Type B pancreatic cell (in vitro differentiated cells): Measurements from ENCODE around the gene AHDC1. TPM values are rescaled to one million over a fixed set of nuclear protein-coding genes. Genes with fewer than 3 reads are reported as not detected.

Experiments
- DNase-seq: peaks from one replicate; pipeline ENCODE4 v3.0.0; 2021; ENCODE audit warnings: mixed read lengths; ENCODE audit not compliant: unreplicated experiment; ENCODE audit errors: extremely low spot score
- H3K27ac Mint-ChIP-seq: 2 replicates; pipeline ENCODE4 v1.8.0; 2021; ENCODE audit warnings: mild to moderate bottlenecking, mixed read lengths
- H3K27me3 Mint-ChIP-seq: 2 replicates; pipeline ENCODE4 v1.8.0; 2021; ENCODE audit warnings: mixed read lengths
- H3K36me3 Mint-ChIP-seq: 2 replicates; pipeline ENCODE4 v1.8.0; 2021; ENCODE audit warnings: mixed read lengths
- H3K4me1 Mint-ChIP-seq: one replicate; pipeline ENCODE4 v1.8.0; 2021; ENCODE audit warnings: mixed read lengths; ENCODE audit not compliant: unreplicated experiment
- H3K4me3 Mint-ChIP-seq: 2 replicates; pipeline ENCODE4 v1.8.0; 2021; ENCODE audit warnings: mild to moderate bottlenecking, mixed read lengths
- H3K9me3 Mint-ChIP-seq: 2 replicates; pipeline ENCODE4 v1.8.0; 2021; ENCODE audit warnings: mixed read lengths
- total RNA-seq: library from RNA; stranded (reverse); gene quantifications from 2 replicates; pipeline ENCODE4 v1.2.1, GENCODE V29; 2021; ENCODE audit warnings: low replicate concordance
- TF ChIP-seq, protein P1 (sequence below): fragments of 200-600 bp; sonication (generic); conservative IDR thresholded peaks from 2 replicates; pipeline ENCODE4 v1.5.0; 2021; ENCODE audit warnings: antibody characterized with exemption, mild to moderate bottlenecking

AHDC1 gene
- total RNA-seq, 1 donor from 2014 or later: 61.0 TPM

GRCh38 chr1:27515626-27516025, 88.3 kb downstream of the AHDC1 start:
- Mint-ChIP-seq H3K4me1 (peaks cover 46% of the 10 kb centered on the region), H3K9me3 (no peaks in the 10 kb centered on the region), H3K27ac (peak overlapping the region; percentile 53), H3K4me3 (no peak overlapping the region), H3K27me3 (no peaks in the 10 kb centered on the region), H3K36me3 (no peaks in the 10 kb centered on the region)
- TF ChIP-seq, protein P1, sequence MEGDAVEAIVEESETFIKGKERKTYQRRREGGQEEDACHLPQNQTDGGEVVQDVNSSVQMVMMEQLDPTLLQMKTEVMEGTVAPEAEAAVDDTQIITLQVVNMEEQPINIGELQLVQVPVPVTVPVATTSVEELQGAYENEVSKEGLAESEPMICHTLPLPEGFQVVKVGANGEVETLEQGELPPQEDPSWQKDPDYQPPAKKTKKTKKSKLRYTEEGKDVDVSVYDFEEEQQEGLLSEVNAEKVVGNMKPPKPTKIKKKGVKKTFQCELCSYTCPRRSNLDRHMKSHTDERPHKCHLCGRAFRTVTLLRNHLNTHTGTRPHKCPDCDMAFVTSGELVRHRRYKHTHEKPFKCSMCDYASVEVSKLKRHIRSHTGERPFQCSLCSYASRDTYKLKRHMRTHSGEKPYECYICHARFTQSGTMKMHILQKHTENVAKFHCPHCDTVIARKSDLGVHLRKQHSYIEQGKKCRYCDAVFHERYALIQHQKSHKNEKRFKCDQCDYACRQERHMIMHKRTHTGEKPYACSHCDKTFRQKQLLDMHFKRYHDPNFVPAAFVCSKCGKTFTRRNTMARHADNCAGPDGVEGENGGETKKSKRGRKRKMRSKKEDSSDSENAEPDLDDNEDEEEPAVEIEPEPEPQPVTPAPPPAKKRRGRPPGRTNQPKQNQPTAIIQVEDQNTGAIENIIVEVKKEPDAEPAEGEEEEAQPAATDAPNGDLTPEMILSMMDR: no peak
- DNase-seq: no peak

GRCh38 chr1:27513958-27514357, 90.0 kb downstream of the AHDC1 start:
- Mint-ChIP-seq H3K27ac (no peak overlapping the region), H3K4me3 (no peak overlapping the region), H3K4me1 (peaks cover 48% of the 10 kb centered on the region), H3K27me3 (no peaks in the 10 kb centered on the region), H3K36me3 (no peaks in the 10 kb centered on the region), H3K9me3 (no peaks in the 10 kb centered on the region)
- TF ChIP-seq, protein P1: no peak
- no peak for DNase-seq

- H3K36me3 Mint-ChIP-seq: no peaks in the 10 kb centered on the region
- DNase-seq: no peak
- TF ChIP-seq, protein P1: no peak
- H3K4me3 Mint-ChIP-seq: no peak overlapping the region
- H3K9me3 Mint-ChIP-seq: no peaks in the 10 kb centered on the region
- H3K27me3 Mint-ChIP-seq: no peaks in the 10 kb centered on the region
- H3K27ac Mint-ChIP-seq: no peak overlapping the region
- H3K4me1 Mint-ChIP-seq: peaks cover 44% of the 10 kb centered on the region
Observed at GRCh38 chr1:27513528-27513927, 90.4 kb downstream of the AHDC1 start.

GRCh38 chr1:27509127-27510080, 94.5 kb downstream of the AHDC1 start:
- H3K4me1 Mint-ChIP-seq: peaks cover 29% of the 10 kb centered on the region
- no peaks in the 10 kb centered on the region for H3K36me3 Mint-ChIP-seq
- TF ChIP-seq, protein P1: no peak
- peak overlapping the region; percentile 84 for H3K27ac Mint-ChIP-seq
- H3K9me3 Mint-ChIP-seq: no peaks in the 10 kb centered on the region
- no peaks in the 10 kb centered on the region for H3K27me3 Mint-ChIP-seq
- no peak overlapping the region for H3K4me3 Mint-ChIP-seq
- DNase-seq: no peak

GRCh38 chr1:27507960-27508665, 95.8 kb downstream of the AHDC1 start:
- peak overlapping the region; percentile 78 for H3K27ac Mint-ChIP-seq
- H3K9me3 Mint-ChIP-seq: no peaks in the 10 kb centered on the region
- H3K27me3 Mint-ChIP-seq: no peaks in the 10 kb centered on the region
- H3K4me1 Mint-ChIP-seq: peaks cover 35% of the 10 kb centered on the region
- no peak for DNase-seq
- no peaks in the 10 kb centered on the region for H3K36me3 Mint-ChIP-seq
- TF ChIP-seq, protein P1: peak; percentile 21
- peak overlapping the region; percentile 36 for H3K4me3 Mint-ChIP-seq
